Measurements from ENCODE around the gene STK24.

DNA sequence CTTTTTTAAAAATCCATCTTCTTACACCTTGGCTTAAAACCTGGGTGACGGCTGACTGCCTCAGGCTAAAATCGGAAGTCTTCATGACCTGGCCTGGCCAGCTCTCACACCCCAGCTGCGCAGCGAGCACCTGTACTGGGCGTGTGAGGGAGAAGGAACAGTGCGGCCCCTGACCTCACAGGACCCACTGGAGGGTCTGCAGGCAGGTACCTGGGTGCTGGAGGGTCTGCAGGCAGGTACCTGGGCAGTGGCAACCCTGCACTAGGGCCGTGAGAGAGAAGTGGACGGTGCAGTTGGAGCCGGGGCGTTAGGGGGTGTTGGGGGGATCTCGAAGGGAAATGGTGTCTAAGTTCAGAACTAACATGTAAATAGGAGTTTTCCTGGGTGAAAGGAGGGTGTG is 144.3 kb downstream of the STK24 start:
- TF ChIP-seq ZFP30 (CRISPR knock-in tag; IDR thresholded peaks at IDR 0.05) (no peak), TOX (CRISPR knock-in tag; IDR thresholded peaks at IDR 0.05; ENCODE audit: borderline replicate concordance) (no peak), ZNF70 (CRISPR knock-in tag; IDR thresholded peaks at IDR 0.05) (no peak), PPARA (CRISPR knock-in tag; IDR thresholded peaks at IDR 0.05; ENCODE audit: borderline replicate concordance) (no peak), ZFP3 (CRISPR knock-in tag; IDR thresholded peaks at IDR 0.05) (no peak), GLIS3 (CRISPR knock-in tag; IDR thresholded peaks at IDR 0.05) (no peak), PATZ1 (CRISPR knock-in tag; IDR thresholded peaks at IDR 0.05; ENCODE audit: borderline replicate concordance) (no peak), ARNTL (CRISPR knock-in tag; IDR thresholded peaks at IDR 0.05; ENCODE audit: borderline replicate concordance, low read depth) (no peak), RARB (CRISPR knock-in tag; IDR thresholded peaks at IDR 0.05) (no peak), ZNF8 (CRISPR knock-in tag; IDR thresholded peaks at IDR 0.05) (no peak)
- TF ChIP-seq, protein P1, sequence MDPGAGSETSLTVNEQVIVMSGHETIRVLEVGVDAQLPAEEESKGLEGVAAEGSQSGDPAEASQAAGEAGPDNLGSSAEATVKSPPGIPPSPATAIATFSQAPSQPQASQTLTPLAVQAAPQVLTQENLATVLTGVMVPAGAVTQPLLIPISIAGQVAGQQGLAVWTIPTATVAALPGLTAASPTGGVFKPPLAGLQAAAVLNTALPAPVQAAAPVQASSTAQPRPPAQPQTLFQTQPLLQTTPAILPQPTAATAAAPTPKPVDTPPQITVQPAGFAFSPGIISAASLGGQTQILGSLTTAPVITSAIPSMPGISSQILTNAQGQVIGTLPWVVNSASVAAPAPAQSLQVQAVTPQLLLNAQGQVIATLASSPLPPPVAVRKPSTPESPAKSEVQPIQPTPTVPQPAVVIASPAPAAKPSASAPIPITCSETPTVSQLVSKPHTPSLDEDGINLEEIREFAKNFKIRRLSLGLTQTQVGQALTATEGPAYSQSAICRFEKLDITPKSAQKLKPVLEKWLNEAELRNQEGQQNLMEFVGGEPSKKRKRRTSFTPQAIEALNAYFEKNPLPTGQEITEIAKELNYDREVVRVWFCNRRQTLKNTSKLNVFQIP (CRISPR knock-in tag; IDR thresholded peaks at IDR 0.05; ENCODE audit: borderline replicate concordance, low read depth) = no peak
- TF ChIP-seq, protein P2, sequence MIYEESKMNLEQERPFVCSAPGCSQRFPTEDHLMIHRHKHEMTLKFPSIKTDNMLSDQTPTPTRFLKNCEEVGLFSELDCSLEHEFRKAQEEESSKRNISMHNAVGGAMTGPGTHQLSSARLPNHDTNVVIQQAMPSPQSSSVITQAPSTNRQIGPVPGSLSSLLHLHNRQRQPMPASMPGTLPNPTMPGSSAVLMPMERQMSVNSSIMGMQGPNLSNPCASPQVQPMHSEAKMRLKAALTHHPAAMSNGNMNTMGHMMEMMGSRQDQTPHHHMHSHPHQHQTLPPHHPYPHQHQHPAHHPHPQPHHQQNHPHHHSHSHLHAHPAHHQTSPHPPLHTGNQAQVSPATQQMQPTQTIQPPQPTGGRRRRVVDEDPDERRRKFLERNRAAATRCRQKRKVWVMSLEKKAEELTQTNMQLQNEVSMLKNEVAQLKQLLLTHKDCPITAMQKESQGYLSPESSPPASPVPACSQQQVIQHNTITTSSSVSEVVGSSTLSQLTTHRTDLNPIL (CRISPR knock-in tag; IDR thresholded peaks at IDR 0.05; ENCODE audit: low read depth) = no peak
